AG10803 (cell line): ENCODE data around the gene BRICD5.

ENCODE experiments used
- DNase-seq: peaks from one replicate; pipeline ENCODE4 v3.0.0; 2010; ENCODE audit warnings: low read depth
- H3K4me3 ChIP-seq: 2 replicates; pipeline ENCODE4 v1.5.1; 2011; ENCODE audit warnings: mild to moderate bottlenecking, low read length, control low read depth
- CTCF ChIP-seq: conservative IDR thresholded peaks from 2 replicates; pipeline ENCODE4 v1.5.1; 2011; ENCODE audit warnings: mild to moderate bottlenecking, low read length, control low read depth, inconsistent platforms

Gene BRICD5

GRCh38 chr16:2190659-2191445 is 19.8 kb downstream of the BRICD5 start:
- no peak for DNase-seq
- H3K4me3 ChIP-seq: no peak overlapping the region
- TF ChIP-seq CTCF: no peak

GRCh38 chr16:2190002-2190658 is 20.5 kb downstream of the BRICD5 start:
- DNase-seq: no peak
- no peak for TF ChIP-seq CTCF
- H3K4me3 ChIP-seq: no peak overlapping the region

- DNase-seq: no peak
- no peak for TF ChIP-seq CTCF
- H3K4me3 ChIP-seq: no peak overlapping the region
Measured at GRCh38 chr16:2189252-2189893, 21.3 kb downstream of the BRICD5 start.

GRCh38 chr16:2188395-2188794 is 22.3 kb downstream of the BRICD5 start:
- DNase-seq: no peak
- no peak for TF ChIP-seq CTCF

GRCh38 chr16:2187212-2187611 is 23.5 kb downstream of the BRICD5 start:
- H3K4me3 ChIP-seq: no peak overlapping the region
- no peak for TF ChIP-seq CTCF
- DNase-seq: no peak

More at GRCh38 chr16:2188395-2188794, 22.3 kb downstream of the BRICD5 start:
- no peak overlapping the region for H3K4me3 ChIP-seq

GRCh38 chr16:2186505-2186904 is 24.2 kb downstream of the BRICD5 start:
- no peak overlapping the region for H3K4me3 ChIP-seq
- TF ChIP-seq CTCF: no peak
- no peak for DNase-seq
